Measurements from ENCODE around the gene ANKRD24. TPM values are rescaled to one million over a fixed set of nuclear protein-coding genes. Genes with fewer than 3 reads are reported as not detected.

ANKRD24 gene
- total RNA-seq, 2 experiments from 2014 or later: 1.7 to 4.8 TPM

GRCh38 chr19:4186087-4186993, 3.9 kb downstream of the ANKRD24 start:
- peak; percentile 76 for DNase-seq (ENCODE audit: low spot score)
- TF ChIP-seq CTCF (conservative IDR thresholded peaks at IDR 0.05; ENCODE audit: low read length) (peak; percentile 84), EZH2phosphoT487 (IDR thresholded peaks at IDR 0.05; ENCODE audit: borderline replicate concordance, low read depth, low read length) (no peak)
- CTCF ChIA-PET (ENCODE audit: unreplicated experiment): no interaction called here
- Histone ChIP-seq H3K4me2 (ENCODE audit: low read length) (no peak overlapping the region), H4K20me1 (ENCODE audit: insufficient read depth, low read length) (no peaks in the 10 kb centered on the region), H3K4me1 (ENCODE audit: insufficient read depth, low read length, poor library complexity, severe bottlenecking) (peaks cover 14% of the 10 kb centered on the region), H3K9me3 (ENCODE audit: low read length) (no peaks in the 10 kb centered on the region), H3K36me3 (ENCODE audit: insufficient read depth, low read length) (no peaks in the 10 kb centered on the region), H2AFZ (ENCODE audit: low read length) (no peak overlapping the region), H3K9me2 (ENCODE audit: insufficient read depth, low read length) (no peaks in the 10 kb centered on the region), H3K4me3 (ENCODE audit: low read depth, low read length, poor library complexity, severe bottlenecking) (no peak overlapping the region), H3K79me2 (ENCODE audit: insufficient read depth, low read depth, low read length) (peaks cover 7% of the 10 kb centered on the region; the same call in 1 of the 2 replicates), H3K27ac (ENCODE audit: low read depth, low read length, poor library complexity, severe bottlenecking) (no peak overlapping the region)
- intact Hi-C loops (cut with micrococcal nuclease; ENCODE audit: unreplicated experiment): loop anchor here (1.0 kb wide), 2 partner anchors 19 to 46 kb away; no protein-coding TSS in a partner anchor
- POLR2A ChIA-PET: no interaction called here
- no TSS peak for BruUV-seq (replicated peaks)

DNA sequence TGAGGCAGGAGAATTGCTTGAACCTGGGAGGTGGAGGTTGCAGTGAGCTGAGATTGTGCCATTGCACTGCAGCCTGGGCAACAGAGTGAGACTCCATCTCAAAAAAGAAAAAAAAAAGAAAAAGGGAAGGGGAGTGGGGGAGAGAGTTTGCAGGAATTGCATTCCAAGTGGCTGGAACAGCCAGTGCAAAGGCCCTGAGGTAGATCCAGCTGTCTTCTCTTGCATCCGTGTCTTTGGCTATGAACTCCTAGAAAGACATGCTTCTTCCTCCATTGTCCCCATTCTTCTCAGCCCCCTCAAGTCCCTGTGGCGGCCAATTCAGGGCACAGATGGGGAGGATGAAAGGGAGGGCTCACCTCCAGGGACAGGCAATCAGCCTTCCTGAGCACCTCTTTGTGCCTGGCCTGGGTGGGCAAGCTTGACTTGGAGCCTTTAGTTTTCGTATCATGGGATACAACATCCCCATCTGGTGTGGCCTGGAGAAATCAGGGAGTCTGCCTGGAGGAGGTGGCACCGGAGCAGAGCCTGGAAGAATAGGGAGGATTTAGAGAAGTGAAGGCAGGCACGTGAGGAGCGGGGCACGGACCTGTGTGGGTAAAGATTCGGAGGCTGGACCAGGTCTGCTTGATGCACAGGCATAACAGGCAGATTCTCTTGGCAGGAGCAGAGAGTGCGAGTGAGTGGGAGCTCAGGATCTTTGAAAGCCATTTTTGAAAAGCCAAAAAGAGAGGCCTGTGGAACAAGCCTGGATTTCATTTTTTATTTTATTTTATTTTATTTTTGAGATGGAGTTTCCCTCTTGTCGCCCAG, 5.0 kb downstream of the ANKRD24 start:
- BruUV-seq (replicated peaks): no TSS peak
- no peaks in the 10 kb centered on the region for H3K36me3 ChIP-seq (ENCODE audit: insufficient read depth, low read length)
- H3K4me3 ChIP-seq (ENCODE audit: low read depth, low read length, poor library complexity, severe bottlenecking): no peak overlapping the region
- H3K4me2 ChIP-seq (ENCODE audit: low read length): no peak overlapping the region
- H3K9me2 ChIP-seq (ENCODE audit: insufficient read depth, low read length): no peaks in the 10 kb centered on the region
- no peak for TF ChIP-seq EZH2phosphoT487 (IDR thresholded peaks at IDR 0.05; ENCODE audit: borderline replicate concordance, low read depth, low read length)
- TF ChIP-seq CTCF (conservative IDR thresholded peaks at IDR 0.05; ENCODE audit: low read length): no peak
- no peak overlapping the region for H2AFZ ChIP-seq (ENCODE audit: low read length)
- H3K9me3 ChIP-seq (ENCODE audit: low read length): no peaks in the 10 kb centered on the region
- peaks cover 12% of the 10 kb centered on the region for H3K4me1 ChIP-seq (ENCODE audit: insufficient read depth, low read length, poor library complexity, severe bottlenecking)
- ChIA-PET POLR2A (no interaction called here), CTCF (ENCODE audit: unreplicated experiment) (interaction anchor here (0.5 kb wide), 1 partner anchor 20 kb away, joined by 3 read pairs; no protein-coding TSS in a partner anchor)
- no peak overlapping the region for H3K27ac ChIP-seq (ENCODE audit: low read depth, low read length, poor library complexity, severe bottlenecking)
- no peaks in the 10 kb centered on the region for H4K20me1 ChIP-seq (ENCODE audit: insufficient read depth, low read length)
- no peak for DNase-seq (ENCODE audit: low spot score)
- H3K79me2 ChIP-seq (ENCODE audit: insufficient read depth, low read depth, low read length): no peaks in the 10 kb centered on the region
- intact Hi-C loops (cut with micrococcal nuclease; ENCODE audit: unreplicated experiment): no loop called here

All from OCI-LY7 (cell line).